GM12878 (cell line): ENCODE measurements around the gene ZNF776. TPM values are rescaled to one million over a fixed set of nuclear protein-coding genes. Genes with fewer than 3 reads are reported as not detected.

Experiments used
- ASH2L ChIP-seq: fragments of 300-600, 200-600 bp; sonication (generic); IDR thresholded peaks from 2 replicates; pipeline ENCODE4 v1.6.1; 2017; ENCODE audit warnings: low read depth, mild to moderate bottlenecking, borderline replicate concordance
- ATF3 ChIP-seq: IDR thresholded peaks from 2 replicates; pipeline ENCODE4 v1.6.1; 2011; ENCODE audit warnings: low read depth, mild to moderate bottlenecking, low read length, moderate library complexity, borderline replicate concordance; ENCODE audit errors: extremely low read depth
- CBFB ChIP-seq: IDR thresholded peaks from 2 replicates; pipeline ENCODE4 v1.6.1; 2016; ENCODE audit warnings: antibody characterized with exemption, low read depth
- E4F1 ChIP-seq: fragments of 450-650 bp; IDR thresholded peaks from 2 replicates; pipeline ENCODE4 v1.6.1; 2018; ENCODE audit warnings: borderline replicate concordance, mild to moderate bottlenecking; ENCODE audit not compliant: partially characterized antibody
- EED ChIP-seq: sonication (generic); IDR thresholded peaks from 2 replicates; pipeline ENCODE4 v1.6.1; 2016; ENCODE audit warnings: antibody characterized with exemption, low read depth
- EZH2 ChIP-seq: IDR thresholded peaks from 2 replicates; pipeline ENCODE4 v1.6.1; 2012; ENCODE audit warnings: low read depth, mild to moderate bottlenecking, control low read depth, inconsistent platforms, low read length, borderline replicate concordance; ENCODE audit not compliant: control insufficient read depth
- FOXK2 ChIP-seq: fragments of 450-650 bp; IDR thresholded peaks from 2 replicates; pipeline ENCODE4 v1.6.1; 2017; ENCODE audit warnings: mild to moderate bottlenecking, moderate library complexity
- GATAD2B ChIP-seq: fragments of 450-650 bp; conservative IDR thresholded peaks from 2 replicates; pipeline ENCODE4 v1.6.1; 2017; ENCODE audit warnings: low read depth, mild to moderate bottlenecking, moderate library complexity
- HDAC2 ChIP-seq: fragments of 200-600 bp; sonication (generic); IDR thresholded peaks from 2 replicates; pipeline ENCODE4 v1.6.1; 2017
- POLR2A ChIP-seq: IDR thresholded peaks from 2 replicates; pipeline ENCODE4 v1.6.1; 2011; ENCODE audit warnings: low read depth, mild to moderate bottlenecking, low read length
- RELA ChIP-seq: fragments of 450-650 bp; IDR thresholded peaks from 2 replicates; pipeline ENCODE4 v1.8.0; 2014; ENCODE audit warnings: borderline replicate concordance; ENCODE audit not compliant: partially characterized antibody
- SP1 ChIP-seq: IDR thresholded peaks from one replicate; pipeline ENCODE4 v1.6.1; 2011; ENCODE audit warnings: low read depth, low read length
- TCF12 ChIP-seq: IDR thresholded peaks from 2 replicates; pipeline ENCODE4 v1.6.1; 2011; ENCODE audit warnings: low read depth, mild to moderate bottlenecking, low read length
- ZBTB33 ChIP-seq: fragments of 450-650 bp; IDR thresholded peaks from 2 replicates; pipeline ENCODE4 v1.6.1; 2017; ENCODE audit warnings: mild to moderate bottlenecking
- ZBTB40 ChIP-seq: fragments of 450-650 bp; IDR thresholded peaks from 2 replicates; pipeline ENCODE4 v1.6.1; 2016; ENCODE audit warnings: mild to moderate bottlenecking, moderate library complexity, borderline replicate concordance
- polyA plus RNA-seq, 11 experiments: library from polyadenylated mRNA; depleted of rRNA in 4 of 11; unstranded in 6 of 11; stranded (reverse) in 5 of 11; fragments of >200 nt; fragmentation: Nextera tagmentation in 4 of 11; fragmentation: Illumina TruSeq in 1 of 11; extraction: Ambion mirVana in 4 of 11; extraction: Trizol in 1 of 11; gene quantifications; 1 replicate in 1 of 11; 2 replicates in 10 of 11; pipeline versions ENCODE4 v1.2.1 to v1.2.3, GENCODE V29; 2011 to 2016; ENCODE audit warnings: inconsistent platforms in 2 of 11, missing spikeins in 2 of 11, low read depth in 1 of 11
- total RNA-seq, 4 experiments: library from RNA; depleted of rRNA in 3 of 4; stranded (reverse); fragments of >200 nt in 3 of 4; fragmentation: Illumina TruSeq in 1 of 4; extraction: Trizol in 1 of 4; gene quantifications; 2 replicates each; pipeline versions ENCODE4 v1.2.1 to v1.2.3, GENCODE V29; 2013 to 2021

ZNF776 gene
- total and polyA plus RNA-seq, 10 of the 15 experiments (the other 5 are each of a cell fraction or from before 2014, with no cell fraction given): 1.9 to 16.3 (median 11.7) TPM

- TF ChIP-seq E4F1: no peak
- peak; percentile 19 for TF ChIP-seq RELA
- TF ChIP-seq FOXK2: 0 out of 2 replicates have a peak, but pooled peaks have one; percentile 19
- no peak for TF ChIP-seq ATF3
- no peak for TF ChIP-seq ASH2L
- no peak for TF ChIP-seq EZH2
- no peak for TF ChIP-seq TCF12
- no peak for TF ChIP-seq HDAC2
- peak; percentile 88 for TF ChIP-seq POLR2A
- peak; percentile 99 for TF ChIP-seq ZBTB33
- peak; percentile 85 for TF ChIP-seq SP1
- TF ChIP-seq ZBTB40: peak; percentile 96
- TF ChIP-seq GATAD2B: peak; percentile 64; the same call in 1 of the 2 replicates
- no peak for TF ChIP-seq EED
- peak; percentile 42; the same call in 1 of the 2 replicates for TF ChIP-seq CBFB
Observed at GRCh38 chr19:57746580-57747471, at the start of gene ZNF776 (continued).
